HEK293 (cell line): ENCODE measurements around the gene FRMD5.

Experiments used
- CTCF ChIA-PET: fragments of 350-600 bp; formaldehyde crosslinking; extraction: SDS; loops from one replicate; lab custom pipeline; 2021; ENCODE audit warnings: antibody characterized with exemption; lab: Yijun Ruan, JAX
- POLR2A ChIA-PET: fragments of 300-600 bp; formaldehyde crosslinking; extraction: SDS; loops from one replicate; lab custom pipeline; 2020; ENCODE audit warnings: antibody characterized with exemption, inconsistent platforms; lab: Yijun Ruan, JAX
- H3K27ac ChIP-seq: fragments of 200-500 bp; sonication (Bioruptor generic); 2 replicates; pipeline ENCODE4 v1.5.1; 2014; ENCODE audit warnings: low read depth, low read length, control low read depth, inconsistent platforms; ENCODE audit errors: extremely low read depth
- H3K36me3 ChIP-seq, 2 experiments: fragments of 200-500 bp in 1 of 2; sonication (Bioruptor generic) in 1 of 2; 1 replicate in 1 of 2; 2 replicates in 1 of 2; pipeline ENCODE4 v1.5.1; 2014 to 2017; ENCODE audit warnings: inconsistent platforms in 2 of 2, low read length in 2 of 2; ENCODE audit not compliant: control insufficient read depth in 2 of 2, insufficient read depth in 1 of 2
- H3K4me1 ChIP-seq: fragments of 200-500 bp; sonication (Bioruptor generic); 2 replicates; pipeline ENCODE4 v1.5.1; 2014; ENCODE audit warnings: mild to moderate bottlenecking, low read length, inconsistent platforms; ENCODE audit not compliant: control insufficient read depth, insufficient read depth
- H3K4me3 ChIP-seq: 2 replicates; pipeline ENCODE4 v1.5.1; 2011; ENCODE audit warnings: low read depth, mild to moderate bottlenecking, control low read depth, low read length, moderate library complexity
- H3K9me3 ChIP-seq: fragments of 200-500 bp; sonication (Bioruptor generic); 2 replicates; pipeline ENCODE4 v1.5.1; 2014; ENCODE audit warnings: low read depth, low read length, inconsistent platforms; ENCODE audit not compliant: control insufficient read depth, insufficient read depth
- CTCF ChIP-seq: fragments of 450-650 bp; formaldehyde crosslinking; IDR thresholded peaks from 2 replicates; pipeline ENCODE4 v1.5.1; 2016; ENCODE audit warnings: missing biosample characterization, missing genetic modification characterization
- HOXC10 ChIP-seq: sonication (generic); formaldehyde crosslinking; IDR thresholded peaks from 2 replicates; pipeline ENCODE4 v1.8.1; 2023; ENCODE audit warnings: mild to moderate bottlenecking, missing genetic modification reagents
- KLF1 ChIP-seq: fragments of 450-650 bp; formaldehyde crosslinking; IDR thresholded peaks from 2 replicates; pipeline ENCODE4 v1.5.1; 2016; ENCODE audit warnings: missing biosample characterization, missing genetic modification characterization
- SCRT2 ChIP-seq: fragments of 450-650 bp; formaldehyde crosslinking; IDR thresholded peaks from 2 replicates; pipeline ENCODE4 v1.5.1; 2016; ENCODE audit warnings: missing biosample characterization, missing genetic modification characterization
- ZFP3 ChIP-seq: fragments of 450-650 bp; formaldehyde crosslinking; IDR thresholded peaks from 2 replicates; pipeline ENCODE4 v1.5.1; 2016; ENCODE audit warnings: low read depth, missing biosample characterization, missing genetic modification characterization
- ZIC2 ChIP-seq: fragments of 450-650 bp; formaldehyde crosslinking; IDR thresholded peaks from 2 replicates; pipeline ENCODE4 v1.5.1; 2016; ENCODE audit warnings: missing biosample characterization, missing genetic modification characterization
- ZNF10 ChIP-seq: fragments of 450-650 bp; formaldehyde crosslinking; IDR thresholded peaks from 2 replicates; pipeline ENCODE4 v1.5.1; 2017; ENCODE audit warnings: missing biosample characterization, missing genetic modification characterization
- ZNF114 ChIP-seq: fragments of 450-650 bp; formaldehyde crosslinking; IDR thresholded peaks from 2 replicates; pipeline ENCODE4 v1.5.0; 2017; ENCODE audit warnings: missing biosample characterization, missing genetic modification characterization
- ZNF16 ChIP-seq: fragments of 450-650 bp; formaldehyde crosslinking; IDR thresholded peaks from 2 replicates; pipeline ENCODE4 v1.5.1; 2016; ENCODE audit warnings: low read depth, missing biosample characterization, missing genetic modification characterization
- ZNF2 ChIP-seq: fragments of 450-650 bp; formaldehyde crosslinking; IDR thresholded peaks from 2 replicates; pipeline ENCODE4 v1.5.1; 2016; ENCODE audit warnings: missing biosample characterization, missing genetic modification characterization
- ZNF214 ChIP-seq: fragments of 450-650 bp; formaldehyde crosslinking; IDR thresholded peaks from 2 replicates; pipeline ENCODE4 v1.5.1; 2017; ENCODE audit warnings: missing biosample characterization, mild to moderate bottlenecking, missing genetic modification characterization, borderline replicate concordance
- ZNF239 ChIP-seq: fragments of 450-650 bp; formaldehyde crosslinking; IDR thresholded peaks from 2 replicates; pipeline ENCODE4 v1.5.1; 2016; ENCODE audit warnings: missing biosample characterization, missing genetic modification characterization
- ZNF311 ChIP-seq: fragments of 450-650 bp; formaldehyde crosslinking; IDR thresholded peaks from 2 replicates; pipeline ENCODE4 v1.5.1; 2017; ENCODE audit warnings: missing biosample characterization, missing genetic modification characterization, borderline replicate concordance
- ZNF324 ChIP-seq: fragments of 450-650 bp; formaldehyde crosslinking; IDR thresholded peaks from 2 replicates; pipeline ENCODE4 v1.5.1; 2016; ENCODE audit warnings: missing biosample characterization, missing genetic modification characterization
- ZNF354C ChIP-seq: fragments of 450-650 bp; formaldehyde crosslinking; IDR thresholded peaks from 2 replicates; pipeline ENCODE4 v1.5.1; 2016; ENCODE audit warnings: missing biosample characterization, missing genetic modification characterization, low read depth, borderline replicate concordance
- ZNF391 ChIP-seq: fragments of 450-650 bp; formaldehyde crosslinking; IDR thresholded peaks from 2 replicates; pipeline ENCODE4 v1.5.1; 2016; ENCODE audit warnings: low read depth, missing biosample characterization, missing genetic modification characterization, borderline replicate concordance
- ZNF398 ChIP-seq: fragments of 450-650 bp; formaldehyde crosslinking; IDR thresholded peaks from 2 replicates; pipeline ENCODE4 v1.5.1; 2017; ENCODE audit warnings: missing biosample characterization, missing genetic modification characterization
- ZNF404 ChIP-seq: fragments of 450-650 bp; formaldehyde crosslinking; IDR thresholded peaks from 2 replicates; pipeline ENCODE4 v1.5.1; 2017; ENCODE audit warnings: missing biosample characterization, missing genetic modification characterization
- ZNF514 ChIP-seq: fragments of 450-650 bp; formaldehyde crosslinking; IDR thresholded peaks from 2 replicates; pipeline ENCODE4 v1.5.1; 2016; ENCODE audit warnings: missing biosample characterization, missing genetic modification characterization
- ZNF585B ChIP-seq: fragments of 450-650 bp; formaldehyde crosslinking; IDR thresholded peaks from 2 replicates; pipeline ENCODE4 v1.5.1; 2016; ENCODE audit warnings: missing biosample characterization, missing genetic modification characterization
- ZNF639 ChIP-seq: fragments of 450-650 bp; formaldehyde crosslinking; IDR thresholded peaks from 2 replicates; pipeline ENCODE4 v1.5.1; 2016; ENCODE audit warnings: missing biosample characterization, missing genetic modification characterization
- ZSCAN16 ChIP-seq: fragments of 450-650 bp; formaldehyde crosslinking; IDR thresholded peaks from 2 replicates; pipeline ENCODE4 v1.5.1; 2016; ENCODE audit warnings: missing biosample characterization, missing genetic modification characterization
- ZSCAN4 ChIP-seq: fragments of 450-650 bp; formaldehyde crosslinking; IDR thresholded peaks from 2 replicates; pipeline ENCODE4 v1.5.1; 2017; ENCODE audit warnings: missing biosample characterization, missing genetic modification characterization

The FRMD5 gene

GRCh38 chr15:43896543-43896942, 298.5 kb downstream of the FRMD5 start:
- POLR2A ChIA-PET, result no interaction called here
- CTCF ChIA-PET, result no interaction called here
- TF ChIP-seq ZNF239 (tag by site-specific recombination) (no peak), SCRT2 (tag by site-specific recombination) (no peak), ZNF514 (tag by site-specific recombination) (no peak), CTCF (no peak), ZNF2 (tag by site-specific recombination) (no peak), HOXC10 (CRISPR knock-in tag) (no peak), ZSCAN16 (no peak), ZNF10 (no peak), ZIC2 (tag by site-specific recombination) (no peak), ZSCAN4 (tag by site-specific recombination) (no peak)

GRCh38 chr15:43895586-43895985, 299.5 kb downstream of the FRMD5 start:
- CTCF ChIA-PET, result no interaction called here
- no peaks in the 10 kb centered on the region for H3K4me1 ChIP-seq
- H3K4me3 ChIP-seq, result no peak overlapping the region
- peaks cover 0 to 21% of the 10 kb centered on the region in 2 experiments; a peak in 2 of 3 replicates for H3K36me3 ChIP-seq
- no peak overlapping the region for H3K27ac ChIP-seq
- POLR2A ChIA-PET, result no interaction called here
- H3K9me3 ChIP-seq, result no peaks in the 10 kb centered on the region
- TF ChIP-seq ZNF214 (tag by site-specific recombination) (no peak), ZNF585B (no peak), ZNF391 (tag by site-specific recombination) (no peak), ZNF404 (tag by site-specific recombination) (no peak), ZNF324 (tag by site-specific recombination) (no peak), ZFP3 (no peak), KLF1 (tag by site-specific recombination) (no peak), ZNF639 (tag by site-specific recombination) (no peak), ZNF398 (tag by site-specific recombination) (no peak), ZNF311 (tag by site-specific recombination) (no peak), ZNF16 (tag by site-specific recombination) (no peak), ZNF354C (tag by site-specific recombination) (no peak), ZNF114 (tag by site-specific recombination) (no peak)

More at GRCh38 chr15:43896543-43896942, 298.5 kb downstream of the FRMD5 start:
- Histone ChIP-seq H3K36me3 (peaks cover 0 to 12% of the 10 kb centered on the region in 2 experiments; a peak in 2 of 3 replicates), H3K9me3 (no peaks in the 10 kb centered on the region), H3K4me3 (no peak overlapping the region), H3K27ac (no peak overlapping the region), H3K4me1 (no peaks in the 10 kb centered on the region)
